Stimulated activated CD4-positive, alpha-beta T cell treated with anti-CD3 and anti-CD28 coated beads, TNF-alpha, amount 100 ng/mL, for 1 hour (primary cell): Measurements from ENCODE around the gene MEX3A.
A peak's percentile ranks its signal among the peaks of the same experiment; 100 is the strongest.
"Not testable (repeated sequence)": the region's sequence is repeated elsewhere in the genome, so short reads cannot be mapped to it uniquely, and the experiment has no call there.

Experiments used
- DNase-seq, 3 donors: peaks; one replicate each; pipeline ENCODE4 v3.0.0-alpha.2; 2020; ENCODE audit warnings: low read depth in 3 of 3, low spot score in 1 of 3

Gene MEX3A

DNA sequence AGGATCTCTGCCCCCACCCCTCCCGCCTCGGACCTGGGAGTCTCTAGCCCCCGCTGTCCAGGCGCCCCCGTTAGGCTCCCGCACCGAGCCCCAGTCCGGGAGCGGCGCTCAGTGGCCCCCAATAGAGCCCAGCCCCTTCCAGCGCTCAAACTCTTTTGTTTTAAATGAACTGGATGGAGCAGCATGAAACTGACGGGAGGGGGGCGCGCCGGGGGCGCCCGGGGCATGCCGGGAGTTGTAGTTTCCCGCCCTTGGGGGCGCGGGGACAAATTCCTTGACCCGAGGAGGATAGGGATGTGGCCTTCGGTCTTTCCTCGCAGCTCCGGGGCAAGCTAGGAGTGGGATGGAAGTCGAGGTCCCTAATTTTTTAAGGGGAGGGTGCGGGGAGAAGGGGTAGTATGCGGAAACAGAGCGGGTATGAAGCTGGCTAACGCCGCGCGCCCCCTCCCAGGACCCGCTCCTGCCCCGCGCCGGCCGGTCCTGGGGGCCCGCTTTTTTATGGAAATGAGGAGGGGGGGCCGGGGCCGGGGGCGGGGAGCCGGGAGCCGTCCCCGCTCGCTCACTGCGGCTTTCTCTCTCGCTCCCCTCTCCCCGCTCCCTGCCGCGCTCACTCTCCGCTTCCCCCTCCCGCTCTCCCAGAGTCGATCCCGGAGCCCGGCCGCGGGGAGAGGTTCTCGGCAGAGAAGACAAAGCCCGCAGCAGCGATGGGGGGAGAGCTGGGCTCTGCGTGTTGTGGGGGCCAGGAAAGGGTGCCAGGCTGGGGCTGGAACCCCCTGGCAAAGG lies at the start of gene MEX3A:
Gene MEX3A (minus strand): TSS at position 157 of the 783 bp plus-strand sequence. CDS start 467 bp downstream, outside the sequence.
- peak in 1 of 3 donors; percentile 56 for DNase-seq

GRCh38 chr1:156130578-156130942 lies 48.3 kb upstream of the MEX3A start:
- DNase-seq: no peak

- peak in 2 of 3 donors; percentile 60 to 82 for DNase-seq
These were observed 47.7 kb upstream of the MEX3A start for GRCh38 chr1:156129687-156130577.

- no peak for DNase-seq
These were observed 46.7 kb upstream of the MEX3A start for GRCh38 chr1:156128654-156129597.

DNA sequence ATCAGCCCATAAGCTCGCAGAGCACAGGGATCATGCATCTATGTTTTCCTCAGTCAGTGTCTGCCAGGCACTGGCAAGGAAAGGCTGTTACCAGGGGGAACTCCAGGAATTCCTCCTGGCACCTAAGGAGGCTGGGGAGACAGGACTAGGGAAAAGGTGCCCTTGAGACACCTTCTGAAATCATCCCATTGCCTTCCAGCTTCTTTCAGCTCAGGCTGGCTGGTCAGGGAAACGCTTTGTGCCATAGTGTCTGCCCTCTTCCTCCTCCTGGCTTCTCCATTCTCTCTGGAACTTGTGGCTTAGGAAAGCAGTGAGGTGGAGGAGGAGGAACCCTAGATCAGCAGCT lies 46.0 kb upstream of the MEX3A start:
- no peak for DNase-seq

DNA sequence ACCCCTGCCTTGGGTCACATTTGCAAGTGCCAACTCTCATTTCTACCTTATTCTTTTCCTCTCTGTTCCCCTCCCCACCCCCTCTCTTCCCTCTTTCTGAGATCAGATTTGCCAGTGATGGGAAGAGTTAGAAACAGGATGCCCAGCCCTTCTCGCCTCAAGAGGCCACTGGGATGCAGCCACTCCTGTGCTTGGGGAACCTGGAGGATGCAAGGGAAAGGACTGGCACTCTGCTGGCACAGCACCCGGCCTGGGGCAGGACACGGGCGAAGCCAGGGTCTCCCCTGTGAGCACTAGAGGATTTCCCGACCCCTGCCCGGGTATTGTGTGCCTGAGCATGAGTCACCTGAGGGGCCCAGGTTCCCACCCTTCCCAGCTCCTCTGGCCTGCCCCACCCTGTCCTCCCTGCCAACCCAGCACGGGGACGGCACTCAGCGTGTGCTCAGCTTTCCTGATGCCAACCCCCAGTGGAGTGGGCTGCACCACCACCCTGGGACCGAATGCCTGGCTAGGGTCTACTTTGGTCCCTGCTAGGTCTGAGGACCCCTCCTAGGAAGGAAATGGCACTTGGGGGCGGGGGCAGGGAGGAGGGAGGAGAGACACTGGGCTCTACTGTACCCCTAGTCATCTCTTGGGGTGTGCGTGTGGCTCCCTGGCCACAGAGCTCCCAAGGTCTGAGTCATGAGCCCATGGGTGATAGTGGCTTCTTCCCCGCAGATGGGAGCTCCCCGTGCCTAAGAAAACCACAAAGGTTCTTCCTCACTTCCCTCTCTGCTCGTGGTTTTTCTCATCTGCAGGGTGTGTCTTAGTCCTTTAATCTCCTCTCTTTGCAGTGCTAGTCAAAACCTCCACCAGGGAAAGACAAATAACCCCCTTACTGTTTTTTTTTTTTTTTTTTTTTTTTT lies 44.6 kb upstream of the MEX3A start:
- DNase-seq: peak; percentile 48 to 61 (median 56)

GRCh38 chr1:156126043-156126629 lies 43.9 kb upstream of the MEX3A start:
- no peak for DNase-seq

- not testable (repeated sequence) for DNase-seq
These were observed 43.3 kb upstream of the MEX3A start for GRCh38 chr1:156125544-156125943.

GRCh38 chr1:156124557-156125483 lies 42.6 kb upstream of the MEX3A start:
- DNase-seq: no peak

- peak in 1 of 3 donors; percentile 54 for DNase-seq
These were observed 41.3 kb upstream of the MEX3A start for GRCh38 chr1:156123356-156124196.

DNA sequence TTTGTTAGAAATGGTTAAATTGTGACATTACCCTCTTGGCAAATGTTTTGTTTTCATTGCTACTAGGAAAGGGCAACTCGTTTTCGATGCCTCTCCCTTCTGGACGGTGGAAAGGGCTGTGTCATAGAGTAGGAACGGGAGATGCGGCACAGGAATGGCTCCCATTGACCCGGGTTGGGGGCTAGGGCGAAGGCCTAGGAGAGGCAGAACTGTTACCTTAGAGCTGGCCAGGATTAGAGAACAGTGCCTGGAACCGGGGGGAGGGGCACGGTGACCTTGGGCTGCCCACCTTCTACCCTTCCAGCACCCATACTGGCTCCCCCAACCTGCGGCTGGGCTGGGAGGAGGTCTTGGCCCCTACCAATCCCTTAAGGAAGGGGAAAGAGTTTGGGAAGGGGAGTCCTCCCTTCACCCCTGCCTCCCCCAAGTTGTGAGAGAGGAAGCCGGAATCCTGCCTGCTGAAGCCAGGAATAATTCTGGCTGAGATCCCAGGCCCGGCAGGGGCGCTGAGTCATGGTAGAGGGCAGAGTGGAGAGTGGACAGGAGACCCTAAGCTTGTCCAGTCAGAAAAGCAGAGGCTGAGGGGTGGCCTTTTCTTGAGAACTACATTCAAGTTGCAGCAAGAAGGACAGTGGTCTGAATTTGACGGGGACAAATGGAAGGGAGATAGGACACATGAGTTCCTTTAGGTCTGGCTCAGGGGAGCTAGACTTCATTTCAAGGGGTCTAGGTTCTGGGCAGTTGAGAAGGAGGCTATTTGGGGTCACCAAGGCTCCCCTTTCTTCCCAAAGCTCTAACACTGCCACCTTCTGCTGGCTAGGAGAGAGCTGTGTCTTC lies 40.5 kb upstream of the MEX3A start:
- no peak for DNase-seq

DNA sequence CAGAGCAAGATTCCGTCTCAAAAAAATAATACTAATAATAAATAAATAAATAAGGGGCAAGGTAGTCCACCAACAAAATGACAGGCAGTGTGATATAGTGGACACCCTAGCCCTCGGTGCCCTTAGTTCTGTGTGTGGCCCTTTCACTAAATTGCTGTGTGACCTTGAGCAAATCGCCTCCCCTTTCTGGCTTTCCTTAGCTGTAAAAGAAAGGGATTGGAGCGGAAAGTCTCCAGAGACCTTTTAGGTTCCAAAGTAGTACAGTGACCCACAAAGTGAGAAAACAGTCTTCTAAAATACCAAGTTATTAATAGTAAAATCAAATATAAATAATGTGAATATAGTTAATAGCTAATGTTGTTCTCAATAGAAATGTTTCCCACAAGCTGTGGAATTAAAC lies 39.8 kb upstream of the MEX3A start:
- no peak for DNase-seq

DNA sequence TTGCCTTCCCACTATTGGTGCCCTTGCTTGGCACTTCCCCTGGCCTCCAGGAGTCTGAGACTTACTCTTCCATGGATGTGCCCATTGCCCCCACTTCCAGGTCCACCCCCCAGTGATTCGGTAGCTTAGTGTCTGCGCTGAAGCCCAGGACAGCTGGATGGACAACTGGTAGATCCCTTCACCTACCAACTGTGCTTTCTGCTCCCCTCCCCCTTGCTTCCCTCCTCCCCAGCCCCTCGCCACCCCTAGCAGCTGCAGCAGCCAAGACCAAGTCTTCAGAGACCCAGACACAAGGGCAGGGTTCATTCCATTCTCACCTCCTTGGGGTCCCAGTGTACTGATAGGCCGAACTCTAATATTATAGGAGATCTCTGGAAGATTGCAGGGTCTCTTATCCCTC lies 39.2 kb upstream of the MEX3A start:
- no peak for DNase-seq

- not testable (repeated sequence) for DNase-seq
These were observed 38.7 kb upstream of the MEX3A start for GRCh38 chr1:156121005-156121404.

DNA sequence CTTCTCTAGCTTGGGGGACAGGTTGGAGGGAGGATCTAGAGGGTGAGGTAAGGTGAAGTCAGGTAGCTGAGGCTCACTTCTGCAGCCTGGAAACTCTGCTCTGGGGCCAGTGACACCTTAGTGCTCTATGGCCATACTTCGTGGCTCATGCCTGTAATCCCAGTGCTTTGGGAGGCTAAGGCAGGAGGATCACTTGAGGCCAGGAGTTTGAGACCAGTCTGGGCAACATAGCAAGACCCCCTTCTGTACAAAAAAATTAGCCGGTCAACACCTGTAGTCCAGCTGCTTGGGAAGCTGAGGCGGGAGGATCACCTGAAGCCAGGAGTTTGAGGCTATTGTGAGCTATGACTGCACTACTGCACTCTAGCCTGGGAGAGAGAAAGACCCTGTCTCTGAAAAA lies 38.1 kb upstream of the MEX3A start:
- DNase-seq: no peak

DNA sequence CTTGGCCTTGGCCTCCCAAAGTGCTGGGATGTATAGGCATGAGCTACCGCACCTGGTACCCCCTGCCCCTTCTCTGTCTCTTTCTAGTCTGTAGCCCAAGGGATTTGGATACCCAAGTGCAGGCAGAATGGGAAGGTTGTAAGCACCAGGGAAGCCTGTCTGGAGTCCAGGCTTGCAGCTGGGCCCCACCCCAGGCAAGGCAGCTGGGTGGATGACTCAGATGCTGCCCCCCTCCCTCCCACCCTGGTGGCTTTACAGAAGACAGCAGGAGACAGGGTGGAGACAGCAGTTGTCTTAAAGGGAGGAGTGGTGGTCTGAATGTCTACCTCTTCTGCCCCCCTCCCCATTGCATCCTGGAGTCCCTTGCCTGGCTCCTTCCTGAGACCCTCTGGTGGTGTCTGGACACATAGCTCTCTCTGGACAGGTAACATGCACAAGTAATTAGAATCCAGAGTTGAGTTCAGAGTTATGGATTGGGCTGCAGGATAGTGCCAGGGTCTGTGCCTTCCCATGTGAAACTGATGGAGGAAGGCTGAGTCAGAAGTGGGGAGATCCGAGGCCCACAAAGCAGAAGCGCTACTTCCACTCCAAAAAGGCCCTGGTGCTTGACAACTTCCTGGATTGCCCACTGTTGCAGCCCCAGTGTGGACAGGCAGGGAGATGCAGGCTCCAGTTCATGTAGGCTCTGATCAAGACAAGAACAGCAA lies 37.4 kb upstream of the MEX3A start:
- DNase-seq: no peak
